A549 (cell line): ENCODE data around the gene KCNN4. TPM values are rescaled to one million over a fixed set of nuclear protein-coding genes. Genes with fewer than 3 reads are reported as not detected.
A peak's percentile ranks its signal among the peaks of the same experiment; 100 is the strongest.

Experiments used
- ATAC-seq, 2 experiments: fragments of 200-7000 bp in 1 of 2; fragments of >200 bp in 1 of 2; cut with Nextera tagmentation in 1 of 2; cut with Tn5 transposase in 1 of 2; 3 replicates each; pipeline versions ENCODE4 v1.8.0 to v1.9.1; 2018 to 2020; ENCODE audit warnings: mild to moderate bottlenecking in 1 of 2, moderate library complexity in 1 of 2
- CTCF ChIA-PET: fragments of 300-600 bp; sonication (Branson Sonifier 250); formaldehyde crosslinking; extraction: SDS; loops from one replicate; lab custom pipeline; 2021; ENCODE audit warnings: antibody characterized with exemption, inconsistent platforms; lab: Yijun Ruan, JAX
- POLR2A ChIA-PET: fragments of 350-600 bp; formaldehyde crosslinking; extraction: SDS; loops from one replicate; lab custom pipeline; 2021; ENCODE audit warnings: antibody characterized with exemption, inconsistent platforms; lab: Yijun Ruan, JAX
- DNase-seq, 2 experiments: peaks; one replicate each; pipeline versions ENCODE4 v3.0.0 to v3.0.0-alpha.2; 2011 to 2016; ENCODE audit warnings: low read depth in 1 of 2, low spot score in 1 of 2
- FAIRE-seq: peaks from 2 replicates; lab custom pipeline; 2011; peaks lifted over from hg19 to GRCh38; lab: Jason Lieb, UNC
- H3K27ac ChIP-seq, 2 experiments: fragments of >200 bp; sonication (Bioruptor Twin); formaldehyde crosslinking; 3 replicates each; pipeline ENCODE4 v1.5.1; 2016 to 2017
- H3K4me1 ChIP-seq: fragments of >200 bp; sonication (Bioruptor Twin); formaldehyde crosslinking; 3 replicates; pipeline ENCODE4 v1.6.1; 2016
- H3K4me2 ChIP-seq: fragments of >200 bp; sonication (Bioruptor Twin); formaldehyde crosslinking; 3 replicates; pipeline ENCODE4 v1.6.1; 2016
- H3K4me3 ChIP-seq: fragments of >200 bp; sonication (Bioruptor Twin); formaldehyde crosslinking; 3 replicates; pipeline ENCODE4 v1.5.1; 2016
- H3K9me3 ChIP-seq: fragments of >200 bp; sonication (Bioruptor Twin); formaldehyde crosslinking; 3 replicates; pipeline ENCODE4 v1.6.1; 2016
- CBX8 ChIP-seq: fragments of 200-600 bp; sonication (generic); IDR thresholded peaks from 2 replicates; pipeline ENCODE4 v1.6.1; 2016
- CTCF ChIP-seq: fragments of >200 bp; sonication (Bioruptor Twin); formaldehyde crosslinking; IDR thresholded peaks from 3 replicates; pipeline ENCODE4 v1.5.1; 2016
- EHF ChIP-seq: fragments of 250-450 bp; sonication (Bioruptor Pico); IDR thresholded peaks from 2 replicates; pipeline ENCODE4 v1.5.0; 2020; ENCODE audit warnings: mild to moderate bottlenecking
- EP300 ChIP-seq, 2 experiments: fragments of >200 bp; sonication (Bioruptor Twin); formaldehyde crosslinking; IDR thresholded peaks; 2 replicates in 1 of 2; 3 replicates in 1 of 2; pipeline ENCODE4 v1.6.1; 2016 to 2017
- FOSB ChIP-seq: fragments of 250-450 bp; sonication (Bioruptor Pico); IDR thresholded peaks from 2 replicates; pipeline ENCODE4 v1.5.0; 2020; ENCODE audit warnings: mild to moderate bottlenecking, moderate library complexity
- HES2 ChIP-seq: fragments of >200 bp; sonication (Bioruptor Twin); formaldehyde crosslinking; IDR thresholded peaks from 2 replicates; pipeline ENCODE4 v1.6.1; 2016
- HEYL ChIP-seq: fragments of 250-450 bp; sonication (Bioruptor Pico); IDR thresholded peaks from 2 replicates; pipeline ENCODE4 v1.8.0; 2021; ENCODE audit warnings: mild to moderate bottlenecking, moderate library complexity
- HMGXB4 ChIP-seq: fragments of 250-450 bp; sonication (Bioruptor Pico); IDR thresholded peaks from 2 replicates; pipeline ENCODE4 v1.5.0; 2021; ENCODE audit warnings: mild to moderate bottlenecking, moderate library complexity, borderline replicate concordance
- JUNB ChIP-seq: fragments of >200 bp; sonication (Bioruptor Twin); formaldehyde crosslinking; IDR thresholded peaks from 2 replicates; pipeline ENCODE4 v1.6.1; 2016
- KDM5A ChIP-seq: fragments of 200-600 bp; sonication (generic); IDR thresholded peaks from 2 replicates; pipeline ENCODE4 v1.6.1; 2016; ENCODE audit warnings: antibody characterized with exemption, mild to moderate bottlenecking
- MYC ChIP-seq: IDR thresholded peaks from 2 replicates; pipeline ENCODE4 v1.6.1; 2012; ENCODE audit warnings: mild to moderate bottlenecking, inconsistent platforms, low read length, improper control_type of control experiment, borderline replicate concordance
- NFE2L2 ChIP-seq: fragments of 150-350 bp; conservative IDR thresholded peaks from 2 replicates; pipeline ENCODE4 v1.6.1; 2014; ENCODE audit warnings: low read length
- PBX3 ChIP-seq: IDR thresholded peaks from 2 replicates; pipeline ENCODE4 v1.6.1; 2012
- POLR2A ChIP-seq: IDR thresholded peaks from 2 replicates; pipeline ENCODE4 v1.6.1; 2012; ENCODE audit warnings: mild to moderate bottlenecking, low read length
- RARB ChIP-seq: fragments of 250-450 bp; sonication (Bioruptor Pico); IDR thresholded peaks from 2 replicates; pipeline ENCODE4 v1.8.0; 2021; ENCODE audit warnings: mild to moderate bottlenecking, moderate library complexity
- REST ChIP-seq: fragments of 200-600 bp; sonication (generic); IDR thresholded peaks from 2 replicates; pipeline ENCODE4 v1.6.1; 2016; ENCODE audit warnings: antibody characterized with exemption, mild to moderate bottlenecking, moderate library complexity
- TFCP2L1 ChIP-seq: fragments of 250-450 bp; sonication (Bioruptor Pico); IDR thresholded peaks from 2 replicates; pipeline ENCODE4 v1.5.0; 2021; ENCODE audit warnings: mild to moderate bottlenecking
- USF2 ChIP-seq: fragments of 450-650 bp; IDR thresholded peaks from 2 replicates; pipeline ENCODE4 v1.6.1; 2014; ENCODE audit warnings: antibody characterized with exemption
- ZC3H11A ChIP-seq: fragments of 450-650 bp; IDR thresholded peaks from 2 replicates; pipeline ENCODE4 v1.6.1; 2014; ENCODE audit warnings: antibody characterized with exemption, mild to moderate bottlenecking
- ZFP36 ChIP-seq: fragments of 450-650 bp; IDR thresholded peaks from 2 replicates; pipeline ENCODE4 v1.6.1; 2014; ENCODE audit warnings: borderline replicate concordance; ENCODE audit not compliant: partially characterized antibody
- ZNF302 ChIP-seq: fragments of 250-450 bp; sonication (Bioruptor Pico); IDR thresholded peaks from 2 replicates; pipeline ENCODE4 v1.9.0; 2021; ENCODE audit warnings: inconsistent platforms, mild to moderate bottlenecking, moderate library complexity
- ZSCAN20 ChIP-seq: fragments of 250-450 bp; sonication (Bioruptor Pico); IDR thresholded peaks from 2 replicates; pipeline ENCODE4 v1.8.0; 2022; ENCODE audit warnings: mild to moderate bottlenecking, moderate library complexity
- WGBS: methylation state at CpG from one replicate; pipeline ENCODE4 v1.1.6; 2017; ENCODE audit errors: missing lambda C conversion rate; 5-methylcytosine and 5-hydroxymethylcytosine counted together
- polyA plus RNA-seq, 4 experiments: library from polyadenylated mRNA; depleted of rRNA in 3 of 4; stranded (reverse); fragments of >200 nt; fragmentation: RNase III in 1 of 4; extraction: RNeasy Plus Mini Kit Qiagen cat#74134 plus additional on column Dnase treatment in 1 of 4; gene quantifications; 2 replicates in 3 of 4; 3 replicates in 1 of 4; pipeline ENCODE4 v1.2.3, GENCODE V29; 2011 to 2017

The KCNN4 gene
- polyA plus RNA-seq, 2 of the 4 experiments (the other 2 are of a cell fraction): 15.7 to 21.0 TPM

- DNase-seq: no peak
- peaks cover 40% of the 10 kb centered on the region for H3K4me1 ChIP-seq
- TF ChIP-seq HES2 (no peak), EP300 (IDR thresholded peaks at IDR 0.05) (no peak), NFE2L2 (no peak), CBX8 (no peak), ZFP36 (no peak), POLR2A (no peak)
- TF ChIP-seq, all 56 proteins: peak for 0
- WGBS: 91% methylated on average over 6 of the region's 6 CpGs
- ChIA-PET POLR2A (interaction anchor here (0.6 to 5.8 kb wide), 6 partner anchors 11 to 84 kb away, joined by 3 to 75 read pairs (median 4); partner anchors contain the start of genes KCNN4 and PLAUR), CTCF (interaction anchor here (0.6 to 22.3 kb wide), 9 partner anchors 10 to 608 kb away, joined by 3 to 565 read pairs (median 4); partner anchors contain the start of genes IRGQ, KCNN4 and ZNF576)
- no peaks in the 10 kb centered on the region for H3K9me3 ChIP-seq
- H3K4me2 ChIP-seq: peak overlapping the region; percentile 93
- H3K27ac ChIP-seq: peak overlapping the region; percentile 94 to 99; a peak in 5 of 6 replicates
- ATAC-seq (no peak), FAIRE-seq (no peak)
- H3K4me3 ChIP-seq: no peak overlapping the region
Observed at GRCh38 chr19:43752287-43752875, 28.4 kb downstream of the KCNN4 start.

- WGBS: 92% methylated on average over 4 of the region's 4 CpGs
- H3K9me3 ChIP-seq: no peaks in the 10 kb centered on the region
- TF ChIP-seq HEYL (CRISPR knock-in tag) (no peak), REST (no peak), JUNB (no peak), KDM5A (no peak), HES2 (no peak), MYC (no peak), EHF (no peak), PBX3 (no peak), TFCP2L1 (CRISPR knock-in tag) (no peak), NFE2L2 (no peak), FOSB (CRISPR knock-in tag) (no peak)
- TF ChIP-seq, all 56 proteins: peak for 0
- peak overlapping the region in 1 of 2 experiments; percentile 94; a peak in 3 of 6 replicates for H3K27ac ChIP-seq
- DNase-seq (no peak), ATAC-seq (no peak), FAIRE-seq (no peak)
- POLR2A ChIA-PET: interaction anchor here (0.6 to 1.5 kb wide), 2 partner anchors 16 to 83 kb away, joined by 3 read pairs; no protein-coding TSS in a partner anchor
- H3K4me1 ChIP-seq: peaks cover 33% of the 10 kb centered on the region
- peak overlapping the region; percentile 93; the same call in 2 of the 3 replicates for H3K4me2 ChIP-seq
- no peak overlapping the region for H3K4me3 ChIP-seq
- CTCF ChIA-PET: interaction anchor here (1.6 to 22.3 kb wide), 5 partner anchors 11 to 83 kb away, joined by 4 to 565 read pairs (median 96); partner anchors contain the start of gene KCNN4
Observed at GRCh38 chr19:43751466-43752220, 29.1 kb downstream of the KCNN4 start.

- no peak for FAIRE-seq
- ChIA-PET CTCF (interaction anchor here (0.7 to 2.1 kb wide), 6 partner anchors 12 to 81 kb away, joined by 3 to 5 read pairs (median 4); partner anchors contain the start of gene PLAUR), POLR2A (no interaction called here)
- Histone ChIP-seq H3K27ac (no peak overlapping the region), H3K4me1 (peaks cover 23% of the 10 kb centered on the region), H3K4me2 (no peak overlapping the region), H3K9me3 (no peaks in the 10 kb centered on the region), H3K4me3 (no peak overlapping the region)
- 93% methylated on average over 1 of the region's 1 CpG for WGBS
- no peak for ATAC-seq
- no peak for DNase-seq
- TF ChIP-seq ZSCAN20: no peak
- no peak for TF ChIP-seq USF2
- no peak for TF ChIP-seq ZNF302 (CRISPR knock-in tag)
- no peak for TF ChIP-seq KDM5A
- no peak for TF ChIP-seq CTCF
- TF ChIP-seq RARB (CRISPR knock-in tag): no peak
- no peak for TF ChIP-seq ZC3H11A
- no peak for TF ChIP-seq HMGXB4 (CRISPR knock-in tag)
Observed at GRCh38 chr19:43749898-43750297, 30.9 kb downstream of the KCNN4 start.
